Stimulated activated naive B cell treated with anti-CD40 and anti-IgM and Interleukin-4, amounts not matched to agents 10 μg/mL and 1 μg/mL and 100 μg/mL, for 72 hours (primary cell): ENCODE results near the gene GLI3.

ENCODE experiments used
- ATAC-seq, 2 donors: fragments of 150-1000 bp; cut with Tn5 transposase; replicated peaks; 2 replicates each; pipeline ENCODE4 v1.10.0; 2021; ENCODE audit warnings: moderate library complexity in 1 of 2
- DNase-seq: peaks from one replicate; pipeline ENCODE4 v3.0.0; 2021
- H3K27ac Mint-ChIP-seq: one replicate; pipeline ENCODE4 v1.8.0; 2022; ENCODE audit warnings: mild to moderate bottlenecking, mixed read lengths
- H3K27me3 Mint-ChIP-seq, 2 donors: one replicate each; pipeline ENCODE4 v1.8.0; 2022; ENCODE audit warnings: mixed read lengths in 2 of 2
- H3K36me3 Mint-ChIP-seq, 2 donors: one replicate each; pipeline ENCODE4 v1.8.0; 2022; ENCODE audit warnings: mixed read lengths in 2 of 2, mild to moderate bottlenecking in 1 of 2
- H3K4me1 Mint-ChIP-seq, 2 donors: one replicate each; pipeline ENCODE4 v1.8.0; 2022; ENCODE audit warnings: mixed read lengths in 2 of 2, mild to moderate bottlenecking in 1 of 2
- H3K4me3 Mint-ChIP-seq, 2 donors: one replicate each; pipeline ENCODE4 v1.8.0; 2022; ENCODE audit warnings: mild to moderate bottlenecking in 2 of 2, mixed read lengths in 2 of 2, moderate library complexity in 1 of 2
- H3K9me3 Mint-ChIP-seq, 2 donors: one replicate each; pipeline ENCODE4 v1.8.0; 2022; ENCODE audit warnings: mixed read lengths in 2 of 2, mild to moderate bottlenecking in 1 of 2

GLI3 gene

GRCh38 chr7:41967156-41967555 is 269.9 kb downstream of the GLI3 start:
- Mint-ChIP-seq H3K27me3 (peaks cover 0 to 2% of the 10 kb centered on the region in 2 donors), H3K36me3 (no peaks in the 10 kb centered on the region), H3K27ac (no peak overlapping the region), H3K4me1 (no peaks in the 10 kb centered on the region), H3K4me3 (no peak overlapping the region), H3K9me3 (no peaks in the 10 kb centered on the region)
- ATAC-seq = no peak
- DNase-seq = no peak

- peaks cover 0 to 13% of the 10 kb centered on the region in 2 donors for H3K27me3 Mint-ChIP-seq
- ATAC-seq (no peak), DNase-seq (no peak)
- H3K27ac Mint-ChIP-seq = no peak overlapping the region
- no peaks in the 10 kb centered on the region for H3K9me3 Mint-ChIP-seq
- no peaks in the 10 kb centered on the region for H3K4me1 Mint-ChIP-seq
- H3K4me3 Mint-ChIP-seq = no peak overlapping the region
- no peaks in the 10 kb centered on the region for H3K36me3 Mint-ChIP-seq
These were observed 271.0 kb downstream of the GLI3 start for GRCh38 chr7:41965951-41966505.

- no peaks in the 10 kb centered on the region for H3K4me1 Mint-ChIP-seq
- H3K9me3 Mint-ChIP-seq = no peaks in the 10 kb centered on the region
These were observed 271.9 kb downstream of the GLI3 start for GRCh38 chr7:41964849-41965745.

GRCh38 chr7:41964183-41964753 is 272.7 kb downstream of the GLI3 start:
- Mint-ChIP-seq H3K4me1 (no peaks in the 10 kb centered on the region), H3K4me3 (no peak overlapping the region), H3K27me3 (peaks cover under 1 to 13% of the 10 kb centered on the region in 2 donors), H3K27ac (no peak overlapping the region), H3K36me3 (no peaks in the 10 kb centered on the region), H3K9me3 (no peaks in the 10 kb centered on the region)
- ATAC-seq (no peak), DNase-seq (no peak)

More at GRCh38 chr7:41964849-41965745, 271.9 kb downstream of the GLI3 start:
- DNase-seq (no peak), ATAC-seq (no peak)
- Mint-ChIP-seq H3K4me3 (no peak overlapping the region), H3K36me3 (no peaks in the 10 kb centered on the region), H3K27ac (no peak overlapping the region), H3K27me3 (peaks cover 0 to 13% of the 10 kb centered on the region in 2 donors)

GRCh38 chr7:41956705-41957104 is 280.3 kb downstream of the GLI3 start:
- no peaks in the 10 kb centered on the region for H3K9me3 Mint-ChIP-seq
- no peak overlapping the region for H3K27ac Mint-ChIP-seq
- no peak for DNase-seq
- peaks cover 32 to 53% of the 10 kb centered on the region in 2 donors for H3K27me3 Mint-ChIP-seq
- no peaks in the 10 kb centered on the region for H3K4me1 Mint-ChIP-seq
- ATAC-seq = no peak
- H3K36me3 Mint-ChIP-seq = no peaks in the 10 kb centered on the region
- no peak overlapping the region for H3K4me3 Mint-ChIP-seq

GRCh38 chr7:41955893-41956675 is 280.9 kb downstream of the GLI3 start:
- ATAC-seq = no peak
- no peak overlapping the region for H3K27ac Mint-ChIP-seq
- H3K4me1 Mint-ChIP-seq = no peaks in the 10 kb centered on the region
- peaks cover 34 to 50% of the 10 kb centered on the region in 2 donors for H3K27me3 Mint-ChIP-seq
- H3K36me3 Mint-ChIP-seq = no peaks in the 10 kb centered on the region
- no peak for DNase-seq
- no peaks in the 10 kb centered on the region for H3K9me3 Mint-ChIP-seq
- no peak overlapping the region for H3K4me3 Mint-ChIP-seq

- peaks cover 37 to 54% of the 10 kb centered on the region in 2 donors for H3K27me3 Mint-ChIP-seq
- no peak overlapping the region for H3K4me3 Mint-ChIP-seq
- ATAC-seq (no peak), DNase-seq (no peak)
- no peaks in the 10 kb centered on the region for H3K4me1 Mint-ChIP-seq
- no peaks in the 10 kb centered on the region for H3K36me3 Mint-ChIP-seq
- H3K27ac Mint-ChIP-seq = no peak overlapping the region
- H3K9me3 Mint-ChIP-seq = no peaks in the 10 kb centered on the region
These were observed 281.6 kb downstream of the GLI3 start for GRCh38 chr7:41955451-41955850.

- DNase-seq (no peak), ATAC-seq (no peak)
- no peaks in the 10 kb centered on the region for H3K36me3 Mint-ChIP-seq
- no peaks in the 10 kb centered on the region for H3K9me3 Mint-ChIP-seq
- H3K4me1 Mint-ChIP-seq = no peaks in the 10 kb centered on the region
- H3K4me3 Mint-ChIP-seq = no peak overlapping the region
- H3K27me3 Mint-ChIP-seq = peaks cover 37 to 59% of the 10 kb centered on the region in 2 donors
- no peak overlapping the region for H3K27ac Mint-ChIP-seq
These were observed 282.0 kb downstream of the GLI3 start for GRCh38 chr7:41954976-41955375.

- Mint-ChIP-seq H3K27ac (no peak overlapping the region), H3K36me3 (no peaks in the 10 kb centered on the region), H3K27me3 (peaks cover 5 to 25% of the 10 kb centered on the region in 2 donors), H3K4me3 (no peak overlapping the region), H3K4me1 (peaks cover 5% of the 10 kb centered on the region in 2 donors), H3K9me3 (no peaks in the 10 kb centered on the region)
- DNase-seq = no peak
- ATAC-seq = no peak
These were observed 288.5 kb downstream of the GLI3 start for GRCh38 chr7:41948503-41948902.

GRCh38 chr7:41943094-41943577 is 293.9 kb downstream of the GLI3 start:
- peak; percentile 90 to 93 for ATAC-seq
- Mint-ChIP-seq H3K27me3 (peaks cover 11 to 23% of the 10 kb centered on the region in 2 donors), H3K36me3 (no peaks in the 10 kb centered on the region), H3K4me1 (peaks cover 20 to 37% of the 10 kb centered on the region in 2 donors), H3K27ac (peak overlapping the region; percentile 68), H3K4me3 (peak overlapping the region; percentile 58 to 76), H3K9me3 (no peaks in the 10 kb centered on the region)
- peak; percentile 75 for DNase-seq

- H3K27ac Mint-ChIP-seq = peak overlapping the region; percentile 68
- H3K9me3 Mint-ChIP-seq = no peaks in the 10 kb centered on the region
- no peak for DNase-seq
- H3K4me1 Mint-ChIP-seq = peaks cover 20 to 37% of the 10 kb centered on the region in 2 donors
- peaks cover 11 to 23% of the 10 kb centered on the region in 2 donors for H3K27me3 Mint-ChIP-seq
- H3K36me3 Mint-ChIP-seq = no peaks in the 10 kb centered on the region
- peak overlapping the region; percentile 58 to 76 for H3K4me3 Mint-ChIP-seq
- peak; percentile 3 to 19 for ATAC-seq
These were observed 294.4 kb downstream of the GLI3 start for GRCh38 chr7:41942468-41943093.

- H3K4me1 Mint-ChIP-seq = peaks cover 21 to 37% of the 10 kb centered on the region in 2 donors
- H3K9me3 Mint-ChIP-seq = no peaks in the 10 kb centered on the region
- H3K4me3 Mint-ChIP-seq = no peak overlapping the region
- peak; percentile 28 for DNase-seq
- no peaks in the 10 kb centered on the region for H3K36me3 Mint-ChIP-seq
- peaks cover 11 to 16% of the 10 kb centered on the region in 2 donors for H3K27me3 Mint-ChIP-seq
- no peak overlapping the region for H3K27ac Mint-ChIP-seq
- ATAC-seq = peak; percentile 78 to 79
These were observed 296.2 kb downstream of the GLI3 start for GRCh38 chr7:41940760-41941343.

- DNase-seq (no peak), ATAC-seq (no peak)
- H3K27me3 Mint-ChIP-seq = peaks cover 11 to 16% of the 10 kb centered on the region in 2 donors
- no peak overlapping the region for H3K27ac Mint-ChIP-seq
- H3K36me3 Mint-ChIP-seq = no peaks in the 10 kb centered on the region
- no peak overlapping the region for H3K4me3 Mint-ChIP-seq
- no peaks in the 10 kb centered on the region for H3K9me3 Mint-ChIP-seq
- peaks cover 19 to 36% of the 10 kb centered on the region in 2 donors for H3K4me1 Mint-ChIP-seq
These were observed 298.6 kb downstream of the GLI3 start for GRCh38 chr7:41938371-41938770.
